GM12874 (cell line): Measurements from ENCODE around the gene TMEM145.

Experiments used
- CTCF ChIP-seq: IDR thresholded peaks from 2 replicates; pipeline ENCODE4 v1.5.1; 2011; ENCODE audit warnings: low read depth, mild to moderate bottlenecking, control low read depth, low read length, moderate library complexity; ENCODE audit not compliant: insufficient read depth

TMEM145 gene

DNA sequence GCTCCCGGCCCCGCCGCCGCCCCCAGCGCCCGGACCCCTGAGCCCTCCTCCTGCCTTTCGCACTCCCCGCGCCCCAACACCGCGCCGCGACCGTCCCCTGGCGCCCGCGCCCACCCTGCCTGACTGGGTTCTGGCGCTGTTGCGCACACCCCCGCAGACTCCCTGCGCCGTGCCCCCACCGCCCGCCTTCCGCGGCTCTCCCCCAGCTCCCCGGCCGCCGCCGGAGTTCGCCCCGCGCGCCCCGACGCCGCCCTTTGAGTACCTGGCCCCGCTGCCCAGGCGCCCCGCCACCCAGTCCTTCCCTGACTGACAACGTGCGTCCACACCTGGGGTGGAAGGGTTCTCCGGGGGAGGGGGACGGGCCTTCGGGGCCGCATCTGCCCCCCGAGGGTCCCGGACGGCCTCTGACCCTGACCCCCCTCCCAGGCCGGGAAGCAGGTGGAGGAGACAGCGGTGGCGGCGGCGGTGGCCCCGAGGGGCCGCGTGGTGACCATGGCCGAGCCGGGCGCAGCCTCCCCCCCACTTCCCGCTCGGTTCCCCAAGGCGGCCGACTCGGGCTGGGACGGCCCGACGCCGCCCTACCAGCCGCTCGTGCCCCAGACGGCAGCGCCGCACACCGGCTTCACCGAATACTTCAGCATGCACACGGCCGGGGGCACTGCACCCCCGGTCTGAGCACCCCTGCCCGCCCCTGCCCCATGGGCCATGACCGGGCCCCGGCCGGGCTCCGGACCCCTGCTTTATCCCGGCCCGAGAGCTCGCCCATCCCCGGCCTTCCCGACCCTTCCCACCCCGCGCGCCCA lies 10.9 kb downstream of the TMEM145 start:
- TF ChIP-seq CTCF = peak; percentile 36

DNA sequence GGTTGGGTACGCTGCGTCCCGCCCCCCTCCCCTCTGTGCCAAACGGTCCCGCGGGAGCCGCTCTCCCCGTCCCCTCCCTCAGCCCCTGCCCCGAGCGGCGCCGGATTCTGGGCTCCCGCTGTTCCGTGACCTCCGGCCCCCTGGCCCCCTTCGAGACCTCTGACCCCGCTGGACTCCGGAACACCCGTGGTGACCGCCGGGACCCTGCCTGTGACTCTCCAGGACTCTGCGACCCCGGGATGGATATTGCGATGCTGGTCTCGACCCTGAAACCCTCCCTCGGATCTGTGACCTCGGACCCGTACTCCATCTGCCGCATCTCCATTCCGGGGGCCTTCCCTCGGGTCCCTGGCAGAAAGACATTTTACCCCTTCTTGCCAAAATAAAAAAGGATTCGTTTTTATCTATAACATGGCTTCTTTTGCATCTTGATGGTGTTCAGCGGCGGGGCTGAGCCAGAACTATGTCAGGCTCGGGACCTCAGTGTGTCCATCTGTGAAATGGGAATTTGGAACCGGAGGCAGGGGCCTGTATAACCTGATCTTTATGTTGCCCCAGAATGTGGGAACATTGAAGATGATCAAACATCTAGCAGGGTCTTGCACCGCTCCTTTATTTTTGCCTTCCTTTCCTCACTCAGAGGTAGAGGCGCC lies 11.7 kb downstream of the TMEM145 start:
- no peak for TF ChIP-seq CTCF

DNA sequence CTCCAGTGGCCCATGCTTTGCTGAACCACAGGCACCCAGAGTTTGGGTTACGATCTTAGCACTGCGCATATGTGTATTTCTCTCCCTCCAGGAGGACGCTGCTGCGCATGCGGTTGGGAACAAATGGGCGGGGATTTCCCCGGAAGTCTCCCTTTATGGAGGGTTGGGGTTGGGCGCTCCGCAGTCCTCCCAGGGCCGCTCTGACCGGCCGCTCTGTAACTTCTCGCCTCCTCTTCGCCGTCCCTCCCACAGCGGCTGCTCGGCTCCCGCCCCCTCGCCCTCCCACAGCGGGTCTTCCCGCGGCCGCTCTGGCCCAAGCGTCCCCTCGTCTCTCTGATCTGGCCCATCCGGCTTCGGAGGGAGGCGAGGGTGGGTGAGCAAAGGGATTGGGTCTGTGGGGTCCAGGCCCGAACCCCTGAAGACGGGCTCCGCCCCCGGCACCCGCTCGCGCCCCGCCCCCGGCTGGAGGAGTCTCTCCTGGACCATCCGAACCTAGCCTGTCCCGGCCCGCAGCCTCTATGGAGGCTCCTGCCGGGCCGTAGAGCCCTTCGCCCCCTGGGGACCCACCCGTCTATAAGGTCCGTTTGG lies 12.3 kb downstream of the TMEM145 start, which contains the start of gene MEGF8:
MEGF8 (plus strand) TSS at position 328 of the 588 bp plus-strand sequence. CDS start 609 bp downstream, outside the sequence.
- TF ChIP-seq CTCF = peak; percentile 85

- peak; percentile 26; the same call in 1 of the 2 replicates for TF ChIP-seq CTCF
Measured at GRCh38 chr19:42325896-42326771, 13.0 kb downstream of the TMEM145 start.

- no peak for TF ChIP-seq CTCF
Measured at GRCh38 chr19:42326969-42327368, 13.9 kb downstream of the TMEM145 start.

DNA sequence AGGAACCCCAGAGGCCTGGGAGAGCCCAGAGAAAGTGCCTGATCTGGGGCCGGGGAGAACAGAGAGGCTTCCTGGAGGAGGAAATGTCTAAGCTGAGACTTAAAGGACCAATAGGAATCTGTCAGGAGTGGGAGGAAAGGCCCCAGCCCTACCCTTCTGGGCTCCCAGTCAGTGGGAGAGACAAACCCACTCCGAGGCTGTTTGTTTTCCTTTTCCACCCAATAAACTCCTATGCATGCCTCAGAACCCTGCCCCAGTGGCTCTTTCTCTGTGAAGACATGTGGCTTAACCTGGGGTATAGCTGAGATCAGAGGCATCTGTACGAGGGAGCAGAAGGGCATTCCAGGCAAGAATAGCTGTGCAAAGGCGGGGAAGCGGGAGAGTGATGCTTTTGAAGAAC lies 14.3 kb downstream of the TMEM145 start:
- TF ChIP-seq CTCF = no peak
